Ovary (tissue), 3 donors: ENCODE measurements around the gene VPS41.

ENCODE experiments used
- EP300 ChIP-seq: sonication (generic); formaldehyde crosslinking; IDR thresholded peaks from one replicate; pipeline ENCODE4 v1.6.1; 2017; ENCODE audit warnings: antibody characterized with exemption
- POLR2A ChIP-seq: fragments of 450-650 bp; IDR thresholded peaks from one replicate; pipeline ENCODE4 v1.6.1; 2017; ENCODE audit warnings: antibody characterized with exemption, mild to moderate bottlenecking, moderate library complexity
- TF ChIP-seq, protein P1 (sequence below), 3 donors: fragments of 450-650 bp in 2 of 3; fragments of 200-600 bp in 1 of 3; IDR thresholded peaks; one replicate each; pipeline versions ENCODE4 v1.5.1 to v1.8.0; 2016 to 2022; ENCODE audit warnings: antibody characterized with exemption in 3 of 3, mild to moderate bottlenecking in 1 of 3
- donor health status: DM: no; HTN: no; CAD: no.

DNA sequence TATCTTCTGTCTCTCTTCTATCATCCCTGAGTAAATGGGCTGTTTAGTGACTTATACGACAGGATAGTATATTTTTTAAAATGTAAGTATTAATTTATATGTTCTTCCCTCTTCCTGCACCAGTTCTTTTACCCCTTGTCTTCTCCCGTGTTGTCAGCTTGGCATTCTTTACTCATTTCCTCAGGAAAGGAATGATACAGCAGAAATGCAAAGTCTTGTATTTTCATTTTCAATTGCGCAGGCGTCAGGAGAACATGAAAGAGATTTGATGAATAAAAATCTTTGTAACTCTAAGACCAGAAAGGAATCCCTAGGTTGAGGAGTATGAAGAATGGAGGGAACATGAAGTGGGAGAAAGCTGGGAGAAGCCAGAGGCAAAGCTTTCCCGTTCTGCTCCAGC is 18.8 kb upstream of the VPS41 start:
- TF ChIP-seq, protein P1, sequence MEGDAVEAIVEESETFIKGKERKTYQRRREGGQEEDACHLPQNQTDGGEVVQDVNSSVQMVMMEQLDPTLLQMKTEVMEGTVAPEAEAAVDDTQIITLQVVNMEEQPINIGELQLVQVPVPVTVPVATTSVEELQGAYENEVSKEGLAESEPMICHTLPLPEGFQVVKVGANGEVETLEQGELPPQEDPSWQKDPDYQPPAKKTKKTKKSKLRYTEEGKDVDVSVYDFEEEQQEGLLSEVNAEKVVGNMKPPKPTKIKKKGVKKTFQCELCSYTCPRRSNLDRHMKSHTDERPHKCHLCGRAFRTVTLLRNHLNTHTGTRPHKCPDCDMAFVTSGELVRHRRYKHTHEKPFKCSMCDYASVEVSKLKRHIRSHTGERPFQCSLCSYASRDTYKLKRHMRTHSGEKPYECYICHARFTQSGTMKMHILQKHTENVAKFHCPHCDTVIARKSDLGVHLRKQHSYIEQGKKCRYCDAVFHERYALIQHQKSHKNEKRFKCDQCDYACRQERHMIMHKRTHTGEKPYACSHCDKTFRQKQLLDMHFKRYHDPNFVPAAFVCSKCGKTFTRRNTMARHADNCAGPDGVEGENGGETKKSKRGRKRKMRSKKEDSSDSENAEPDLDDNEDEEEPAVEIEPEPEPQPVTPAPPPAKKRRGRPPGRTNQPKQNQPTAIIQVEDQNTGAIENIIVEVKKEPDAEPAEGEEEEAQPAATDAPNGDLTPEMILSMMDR (IDR thresholded peaks at IDR 0.05), result no peak
- no peak for TF ChIP-seq POLR2A
- TF ChIP-seq EP300, result no peak
